H1 (cell line): ENCODE data around the gene PAFAH1B1. TPM values are rescaled to one million over a fixed set of nuclear protein-coding genes. Genes with fewer than 3 reads are reported as not detected.

Experiments
- CBX8 ChIP-seq: fragments of 300-800, 300-1000 bp; sonication (generic); IDR thresholded peaks from 2 replicates; pipeline ENCODE4 v1.7.1; 2016; ENCODE audit warnings: low read depth, low read length, borderline replicate concordance
- EP300 ChIP-seq, 2 experiments: IDR thresholded peaks; 1 replicate in 1 of 2; 2 replicates in 1 of 2; pipeline ENCODE4 v1.6.1; 2011 to 2012; ENCODE audit warnings: low read depth in 2 of 2, low read length in 2 of 2, mild to moderate bottlenecking in 2 of 2, borderline replicate concordance in 1 of 2, inconsistent platforms in 1 of 2, moderate library complexity in 1 of 2
- KDM1A ChIP-seq: fragments of 200-600, 300-600 bp; sonication (generic); IDR thresholded peaks from 2 replicates; pipeline ENCODE4 v1.7.1; 2016; ENCODE audit warnings: mild to moderate bottlenecking, low read length, borderline replicate concordance
- PHF8 ChIP-seq: fragments of 200-600 bp; sonication (generic); conservative IDR thresholded peaks from 2 replicates; pipeline ENCODE4 v1.7.1; 2012; ENCODE audit warnings: low read depth, mild to moderate bottlenecking, inconsistent platforms, low read length, moderate library complexity
- SAP30 ChIP-seq: fragments of 300-600 bp; sonication (generic); IDR thresholded peaks from 2 replicates; pipeline ENCODE4 v1.7.1; 2012; ENCODE audit warnings: low read length, moderate library complexity, mild to moderate bottlenecking, inconsistent platforms; ENCODE audit not compliant: insufficient read depth, insufficient replicate concordance
- polyA plus RNA-seq, 7 experiments: library from polyadenylated mRNA; depleted of rRNA in 3 of 7; stranded (reverse) in 5 of 7; unstranded in 2 of 7; fragments of >200 nt in 5 of 7; fragments of 200-250 nt in 2 of 7; gene quantifications; 1 replicate in 5 of 7; 2 replicates in 1 of 7; 4 replicates in 1 of 7; pipeline versions ENCODE4 v1.2.1 to v1.2.3, GENCODE V29; 2011 to 2013; ENCODE audit warnings: missing spikeins in 2 of 7, mixed read lengths in 2 of 7
- total RNA-seq: library from RNA; stranded (reverse); fragmentation: NEBNext Ultra II Directional; extraction: Animal tissue kit (Norgen Biotek cat#: 25700); gene quantifications from 2 replicates; pipeline ENCODE4 v1.2.1, GENCODE V29; 2021

Gene PAFAH1B1
- total and polyA plus RNA-seq, 2 of the 8 experiments (the other 6 are each of a cell fraction or from before 2014, with no cell fraction given), result 42.0 to 152 TPM

DNA sequence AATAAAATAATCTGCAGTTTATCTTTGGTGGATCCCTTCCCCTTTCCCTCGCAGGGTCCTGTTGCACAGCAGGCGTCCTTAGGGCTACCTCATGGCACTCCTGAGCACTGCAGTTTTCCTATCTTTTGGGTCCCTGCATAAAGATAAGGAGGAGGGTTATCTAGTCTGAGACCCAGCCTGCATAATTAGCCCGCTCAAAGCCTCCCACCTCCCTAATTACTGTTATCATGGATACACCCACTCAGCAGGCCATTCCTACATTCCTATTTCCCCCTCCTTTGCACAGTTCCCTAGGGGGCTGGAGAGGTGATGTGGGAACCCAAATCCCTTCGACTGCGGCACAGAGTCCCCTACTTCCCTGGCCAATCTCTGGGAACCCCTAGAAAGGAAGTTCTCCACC is 123.2 kb downstream of the PAFAH1B1 start (continued):
- TF ChIP-seq EP300 (IDR thresholded peaks at IDR 0.05; ENCODE audit: borderline replicate concordance in 1 of 2, low read depth in 2 of 2, low read length in 2 of 2) (no peak), PHF8 (no peak), SAP30 (no peak), KDM1A (no peak), CBX8 (no peak)
